ENCODE results near the gene RECQL5. TPM values are rescaled to one million over a fixed set of nuclear protein-coding genes. Genes with fewer than 3 reads are reported as not detected.

The RECQL5 gene
- 10 to 100 TPM; 38.3 TPM for total RNA-seq

DNA sequence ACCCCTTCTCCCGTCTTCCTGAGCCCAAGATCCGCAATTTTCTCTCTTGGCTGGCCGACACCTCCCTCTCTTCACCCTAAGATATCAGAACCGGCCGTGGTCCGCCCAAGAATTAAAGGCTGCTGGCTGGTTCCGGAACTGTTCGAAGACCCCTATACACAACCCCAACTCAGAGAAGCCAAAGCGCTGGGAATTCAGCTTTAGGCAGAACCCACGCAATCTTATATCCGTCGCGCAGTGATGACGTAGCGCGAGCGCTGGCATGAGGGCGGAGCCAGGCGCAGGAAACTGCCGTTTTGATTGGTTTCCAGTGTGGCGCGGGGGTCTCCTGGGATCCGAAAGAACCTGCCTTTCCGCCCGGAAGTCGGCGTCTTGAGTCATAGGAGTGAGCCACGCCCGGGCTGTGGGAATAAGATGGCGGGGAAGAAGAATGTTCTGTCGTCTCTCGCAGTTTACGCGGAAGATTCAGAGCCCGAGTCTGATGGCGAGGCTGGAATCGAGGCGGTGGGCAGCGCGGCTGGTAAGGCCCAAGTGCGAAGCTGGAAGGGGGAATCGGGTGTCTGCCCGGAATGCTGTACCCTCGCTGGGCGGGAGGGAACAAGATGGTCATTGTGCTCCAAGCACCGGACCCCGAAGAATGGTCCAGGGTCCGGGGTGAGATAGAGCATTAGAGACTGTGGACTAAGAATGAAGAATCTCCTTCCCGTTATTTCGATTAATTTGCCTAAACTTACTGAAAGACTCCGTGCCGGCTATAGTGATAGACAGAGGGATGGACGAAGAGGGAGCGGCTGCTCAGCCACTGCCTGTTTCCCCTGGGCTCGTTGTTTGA is at the start of gene RECQL5, which contains the start of gene SAP30BP:
Gene RECQL5, minus strand, starts transcription at position 196 of the 832 bp plus-strand sequence. CDS start 597 bp downstream, outside the sequence.
Gene SAP30BP, plus strand, starts transcription at position 380 of the 832 bp plus-strand sequence. Its CDS starts 35 bp downstream, at position 415.
- Mint-ChIP-seq H3K9me3 (no peaks in the 10 kb centered on the region), H3K36me3 (ENCODE audit: low read depth) (peaks cover 35% of the 10 kb centered on the region), H3K27me3 (no peaks in the 10 kb centered on the region), H3K4me3 (peak within 1 kb of the TSS; percentile 55), H3K4me1 (peaks cover 28% of the 10 kb centered on the region), H3K27ac (peak within 1 kb of the TSS; percentile 23)
- ChIA-PET CTCF (interaction anchor here (0.8 to 3.5 kb wide), 9 partner anchors 9 to 378 kb away, joined by 3 to 20 read pairs (median 5); partner anchors contain the start of gene SLC25A19), POLR2A (interaction anchor here (0.5 to 2.7 kb wide), 33 partner anchors 10 to 406 kb away, joined by 3 to 27 read pairs (median 4); partner anchors contain the start of genes GGA3, MRPS7, SLC25A19 and SMIM5)
- peak; percentile 98 for DNase-seq

DNA sequence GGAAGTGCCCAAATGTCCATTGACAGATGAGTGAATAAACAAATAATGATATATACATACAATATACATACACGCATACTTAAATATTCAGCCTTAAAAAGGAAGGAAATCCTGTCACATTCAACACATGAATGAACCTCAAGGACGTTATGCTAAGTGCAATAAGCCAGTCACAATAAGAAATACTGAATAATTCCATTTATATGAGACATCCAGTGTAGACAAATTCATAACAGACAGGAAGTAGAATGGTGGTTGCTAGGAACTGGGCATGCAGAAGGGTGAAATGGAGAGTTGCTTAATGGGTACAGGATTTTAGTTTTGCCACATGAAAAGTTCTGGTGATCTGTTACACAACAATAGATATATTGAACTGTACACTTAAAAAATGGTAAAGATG is 45.5 kb upstream of the RECQL5 start:
- Mint-ChIP-seq H3K9me3 (no peaks in the 10 kb centered on the region), H3K36me3 (ENCODE audit: low read depth) (peaks cover 10% of the 10 kb centered on the region), H3K4me1 (no peaks in the 10 kb centered on the region), H3K27me3 (peaks cover 7% of the 10 kb centered on the region), H3K27ac (no peak overlapping the region), H3K4me3 (no peak overlapping the region)
- CTCF ChIA-PET: interaction anchor here (1.3 to 2.4 kb wide), 3 partner anchors 37 to 79 kb away, joined by 3 to 6 read pairs (median 5); partner anchors contain the start of gene SMIM5
- POLR2A ChIA-PET: no interaction called here
- DNase-seq: no peak

DNA sequence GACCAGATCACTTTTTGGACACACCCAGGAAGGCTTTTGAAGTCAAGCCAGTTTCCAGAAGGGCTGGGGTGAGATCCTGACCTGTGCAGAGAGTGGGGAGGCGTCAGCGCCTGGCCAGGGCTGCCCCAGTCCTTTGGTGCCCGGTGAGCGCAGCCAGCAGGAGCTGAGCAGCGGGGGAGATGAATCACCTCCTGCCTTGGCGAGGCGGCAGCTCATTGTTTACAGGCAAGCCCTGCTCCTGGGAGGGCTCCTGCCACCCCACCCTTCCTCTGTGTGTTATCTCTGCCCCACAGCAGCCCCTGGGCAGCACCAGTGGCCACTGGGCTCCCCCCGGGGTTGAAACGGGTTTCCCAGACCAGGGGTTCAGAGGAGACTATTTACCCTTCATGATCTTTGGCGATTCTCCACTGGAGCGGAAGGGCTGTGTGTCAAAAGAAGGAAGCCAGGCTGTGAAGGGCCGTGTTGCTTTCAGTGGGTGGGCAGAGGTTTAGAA is 40.2 kb upstream of the RECQL5 start:
- no peak for DNase-seq
- H3K36me3 Mint-ChIP-seq (ENCODE audit: low read depth): peaks cover 35% of the 10 kb centered on the region
- no peak overlapping the region for H3K27ac Mint-ChIP-seq
- CTCF ChIA-PET: interaction anchor here (0.6 to 0.8 kb wide), 2 partner anchors 106 to 306 kb away, joined by 3 to 5 read pairs; no protein-coding TSS in a partner anchor
- H3K9me3 Mint-ChIP-seq: no peaks in the 10 kb centered on the region
- POLR2A ChIA-PET: interaction anchor here (0.8 kb wide), 1 partner anchor 40 kb away, joined by 4 read pairs; the partner anchor contains the start of genes RECQL5 and SAP30BP
- no peaks in the 10 kb centered on the region for H3K4me1 Mint-ChIP-seq
- peaks cover 3% of the 10 kb centered on the region for H3K27me3 Mint-ChIP-seq
- no peak overlapping the region for H3K4me3 Mint-ChIP-seq

DNA sequence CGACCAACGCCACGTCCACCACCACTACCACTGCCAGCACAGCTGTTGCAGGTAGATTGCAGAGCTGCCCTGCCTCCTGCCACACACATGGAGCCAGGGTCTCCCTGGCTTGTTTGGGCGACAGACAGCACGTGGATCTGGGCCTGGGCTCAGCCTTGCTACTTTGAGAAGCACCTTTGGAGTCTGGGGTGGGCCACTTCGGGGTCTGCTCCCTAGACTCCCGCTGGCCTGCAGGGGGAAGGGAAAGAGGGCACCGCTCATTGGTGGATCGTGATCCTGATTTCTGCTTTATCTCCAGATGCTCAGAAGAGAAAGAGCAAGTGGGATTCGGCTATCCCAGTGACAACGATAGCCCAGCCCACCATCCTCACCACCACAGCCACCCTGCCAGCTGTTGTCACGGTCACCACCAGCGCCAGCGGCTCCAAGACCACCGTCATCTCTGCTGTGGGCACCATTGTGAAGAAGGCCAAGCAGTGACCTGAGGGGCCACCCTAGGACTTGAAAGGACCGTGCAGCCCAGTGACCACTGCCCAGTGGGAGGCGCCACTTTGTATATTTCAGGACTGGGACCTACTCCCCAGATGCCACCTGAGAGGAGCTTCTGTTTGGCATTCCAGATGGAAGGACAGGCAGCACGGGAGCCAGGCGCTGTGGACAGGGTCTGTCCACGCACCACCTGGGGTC is 39.2 kb upstream of the RECQL5 start:
- DNase-seq: no peak
- H3K27ac Mint-ChIP-seq: no peak overlapping the region
- H3K4me3 Mint-ChIP-seq: no peak overlapping the region
- peaks cover 3% of the 10 kb centered on the region for H3K27me3 Mint-ChIP-seq
- ChIA-PET POLR2A (interaction anchor here (0.7 to 0.8 kb wide), 2 partner anchors 39 to 78 kb away, joined by 3 to 4 read pairs; partner anchors contain the start of genes RECQL5, SAP30BP and UNK), CTCF (interaction anchor here (0.8 kb wide), 1 partner anchor 105 kb away, joined by 3 read pairs; no protein-coding TSS in a partner anchor)
- H3K9me3 Mint-ChIP-seq: no peaks in the 10 kb centered on the region
- peaks cover 42% of the 10 kb centered on the region for H3K36me3 Mint-ChIP-seq (ENCODE audit: low read depth)
- H3K4me1 Mint-ChIP-seq: no peaks in the 10 kb centered on the region

DNA sequence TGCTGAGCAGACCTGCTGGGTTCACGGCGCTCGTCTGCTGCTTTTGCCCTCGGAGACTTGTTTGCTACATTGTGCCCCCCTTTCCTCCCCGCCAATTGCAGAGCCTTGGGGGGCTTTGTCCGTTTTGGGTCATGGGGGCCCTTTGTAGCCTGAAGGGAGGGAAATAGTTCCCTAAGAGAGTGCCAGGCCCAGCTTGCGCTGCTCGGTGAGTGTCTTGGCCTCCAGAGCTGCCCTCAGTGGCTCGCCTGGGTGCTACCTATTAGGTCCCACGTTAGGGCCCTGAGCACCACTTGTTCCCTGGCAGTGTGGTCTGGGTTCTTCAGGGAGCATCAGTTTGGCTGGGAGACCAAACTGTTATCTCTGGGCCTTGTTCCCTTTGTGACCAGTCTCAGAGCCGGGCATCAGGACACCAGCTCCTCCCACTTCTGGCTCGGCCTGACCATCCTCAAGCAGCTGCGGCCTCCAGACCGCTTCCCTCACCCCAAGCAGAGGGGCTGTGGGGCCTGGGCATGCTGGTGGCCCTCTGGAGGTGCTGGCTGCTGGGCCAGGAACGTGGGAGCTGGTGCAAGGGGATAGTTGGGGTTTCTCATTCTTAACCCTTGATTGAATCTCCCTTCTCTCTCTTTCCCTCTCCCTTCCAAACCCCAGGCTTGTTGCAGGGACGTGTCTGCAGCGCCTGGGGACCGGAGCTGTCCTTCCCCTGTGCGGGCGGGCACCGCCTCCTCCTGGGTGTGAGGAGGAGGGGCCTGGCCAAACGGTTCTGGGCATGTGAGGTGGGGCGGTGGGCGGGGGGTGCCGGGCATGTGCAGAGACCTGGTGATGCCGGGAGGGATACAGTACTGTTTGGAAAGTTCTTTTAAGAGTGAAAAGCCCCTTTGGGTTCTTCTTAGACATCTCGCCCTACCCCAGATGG is 38.3 kb upstream of the RECQL5 start:
- H3K4me1 Mint-ChIP-seq: no peaks in the 10 kb centered on the region
- H3K36me3 Mint-ChIP-seq (ENCODE audit: low read depth): peaks cover 52% of the 10 kb centered on the region
- no peak overlapping the region for H3K4me3 Mint-ChIP-seq
- DNase-seq: no peak
- CTCF ChIA-PET: no interaction called here
- no peaks in the 10 kb centered on the region for H3K27me3 Mint-ChIP-seq
- no peak overlapping the region for H3K27ac Mint-ChIP-seq
- H3K9me3 Mint-ChIP-seq: no peaks in the 10 kb centered on the region
- POLR2A ChIA-PET: interaction anchor here (0.7 kb wide), 1 partner anchor 79 kb away, joined by 3 read pairs; the partner anchor contains the start of gene UNK

DNA sequence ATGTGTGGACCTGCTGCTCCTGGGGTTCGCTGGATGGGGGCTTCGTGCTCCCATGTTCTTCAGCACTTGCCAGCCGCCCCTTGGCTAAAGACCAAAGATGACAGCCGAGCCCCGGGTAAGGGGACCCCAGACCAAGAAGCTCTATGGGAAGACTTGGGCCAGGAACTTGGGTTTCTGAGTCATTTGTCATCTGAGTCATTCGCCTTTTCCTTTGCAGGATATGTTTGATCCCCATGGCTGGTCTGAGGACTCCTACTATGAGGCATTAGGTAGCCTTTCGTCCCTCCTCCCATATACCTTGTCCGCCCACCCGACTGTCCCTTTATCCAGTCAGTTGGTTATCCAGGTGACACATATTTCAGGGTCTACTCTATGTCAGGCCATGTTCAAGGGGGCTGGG is 36.6 kb upstream of the RECQL5 start:
- Mint-ChIP-seq H3K27me3 (no peaks in the 10 kb centered on the region), H3K4me1 (no peaks in the 10 kb centered on the region), H3K27ac (no peak overlapping the region), H3K4me3 (no peak overlapping the region), H3K36me3 (ENCODE audit: low read depth) (peaks cover 53% of the 10 kb centered on the region), H3K9me3 (no peaks in the 10 kb centered on the region)
- ChIA-PET POLR2A (no interaction called here), CTCF (interaction anchor here (2.6 kb wide), 1 partner anchor 70 kb away, joined by 10 read pairs; the partner anchor contains the start of gene SMIM5)
- DNase-seq: no peak

DNA sequence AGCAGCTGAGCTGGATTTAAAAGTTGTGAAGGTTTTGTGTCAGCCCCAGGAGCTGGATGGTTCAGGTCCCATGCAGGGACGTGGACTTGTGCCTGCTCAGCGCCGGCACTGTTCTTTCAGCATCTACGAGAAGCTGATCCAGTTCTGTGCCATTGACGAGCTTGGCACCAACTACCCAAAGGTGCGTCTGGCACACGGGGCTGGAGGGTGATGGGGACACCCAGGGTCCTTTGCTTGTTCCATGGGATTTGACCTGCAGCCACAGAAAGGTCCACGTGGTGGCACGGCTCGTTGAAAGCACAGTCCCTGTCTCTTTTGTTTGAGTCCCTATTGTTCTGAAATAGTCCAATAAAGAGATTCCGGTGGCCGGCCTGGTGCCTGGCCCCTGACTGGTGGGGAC is 36.2 kb upstream of the RECQL5 start:
- Mint-ChIP-seq H3K27ac (no peak overlapping the region), H3K36me3 (ENCODE audit: low read depth) (peaks cover 49% of the 10 kb centered on the region), H3K4me1 (no peaks in the 10 kb centered on the region), H3K9me3 (no peaks in the 10 kb centered on the region), H3K27me3 (no peaks in the 10 kb centered on the region), H3K4me3 (no peak overlapping the region)
- DNase-seq: no peak
- ChIA-PET POLR2A (no interaction called here), CTCF (interaction anchor here (2.6 kb wide), 1 partner anchor 70 kb away, joined by 10 read pairs; the partner anchor contains the start of gene SMIM5)

DNA sequence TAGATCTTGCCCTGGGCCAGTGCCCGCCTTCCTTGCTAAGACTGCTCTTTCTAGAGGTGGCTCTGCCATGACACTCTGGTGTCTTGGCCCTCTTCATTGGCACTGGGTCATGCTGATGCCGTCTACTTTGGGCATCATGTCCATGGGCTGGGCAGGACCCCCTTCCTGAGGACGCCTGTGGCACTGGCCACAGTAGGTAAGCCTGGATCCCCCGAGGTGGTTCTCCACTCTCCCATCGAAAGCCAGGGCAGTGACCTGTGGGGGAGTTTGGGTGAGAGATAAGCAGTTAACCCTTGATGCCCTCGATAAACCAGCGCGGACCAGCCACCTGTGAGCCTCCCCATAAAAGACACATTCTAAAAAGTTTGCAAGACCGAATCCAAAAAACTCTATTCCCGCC is 34.3 kb upstream of the RECQL5 start:
- DNase-seq: no peak
- Mint-ChIP-seq H3K36me3 (ENCODE audit: low read depth) (peaks cover 40% of the 10 kb centered on the region), H3K27ac (peak overlapping the region; percentile 16), H3K9me3 (no peaks in the 10 kb centered on the region), H3K4me1 (no peaks in the 10 kb centered on the region), H3K4me3 (no peak overlapping the region), H3K27me3 (no peaks in the 10 kb centered on the region)
- CTCF ChIA-PET: no interaction called here
- POLR2A ChIA-PET: no interaction called here

DNA sequence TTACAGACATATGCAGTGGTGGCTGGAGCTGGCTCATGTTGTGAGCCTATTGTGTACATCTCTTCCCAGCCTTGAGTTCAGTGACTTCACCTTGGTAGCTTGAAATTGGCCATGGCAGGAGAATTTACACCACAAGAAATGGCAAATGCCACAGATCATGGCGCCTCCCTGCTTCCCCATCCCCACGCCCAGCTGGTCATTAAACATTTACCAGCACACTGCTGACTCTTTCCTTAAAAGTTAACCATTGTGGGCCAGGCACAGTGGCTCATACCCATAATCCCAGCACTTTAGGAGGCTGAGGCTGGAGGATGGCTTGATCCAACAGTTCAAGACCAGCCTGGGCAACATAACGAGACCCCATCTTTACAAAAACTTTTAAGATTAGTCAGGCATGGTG is 31.7 kb upstream of the RECQL5 start:
- POLR2A ChIA-PET: no interaction called here
- H3K9me3 Mint-ChIP-seq: no peaks in the 10 kb centered on the region
- H3K4me3 Mint-ChIP-seq: no peak overlapping the region
- CTCF ChIA-PET: interaction anchor here (1.4 kb wide), 2 partner anchors 49 to 55 kb away, joined by 4 to 6 read pairs; no protein-coding TSS in a partner anchor
- DNase-seq: no peak
- H3K27ac Mint-ChIP-seq: no peak overlapping the region
- H3K36me3 Mint-ChIP-seq (ENCODE audit: low read depth): peaks cover 39% of the 10 kb centered on the region
- no peaks in the 10 kb centered on the region for H3K27me3 Mint-ChIP-seq
- H3K4me1 Mint-ChIP-seq: no peaks in the 10 kb centered on the region

DNA sequence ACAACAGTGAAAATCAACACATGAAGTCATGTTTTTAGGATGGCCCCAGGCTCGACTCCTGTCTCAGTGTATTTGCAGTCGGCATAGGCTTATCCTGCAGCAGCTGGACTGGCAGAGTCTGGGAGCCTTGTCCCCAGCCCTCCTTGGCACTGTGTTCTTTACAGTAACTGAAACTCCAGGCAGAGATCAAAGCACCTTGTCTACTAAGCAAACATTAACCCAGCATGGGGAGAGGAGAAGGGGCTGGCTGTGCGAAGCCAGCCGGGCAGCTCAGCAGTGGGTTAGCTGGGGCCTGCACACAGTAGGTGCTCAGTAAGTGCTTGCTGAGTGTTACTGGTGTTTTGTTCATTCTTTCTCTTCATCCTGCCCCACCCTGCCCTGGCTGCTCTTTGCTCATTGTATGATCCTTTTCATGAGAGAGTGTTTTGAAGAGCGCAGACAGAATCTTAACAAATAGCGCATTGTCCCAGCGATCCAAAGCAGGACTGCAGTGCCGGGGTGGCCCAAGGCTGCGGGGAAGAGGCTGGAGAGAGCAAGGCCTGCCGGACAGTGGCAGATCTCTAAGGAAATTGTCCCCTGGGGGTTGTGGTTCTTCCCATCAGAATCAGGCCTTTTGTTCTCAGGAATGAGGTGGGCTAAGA is 30.8 kb upstream of the RECQL5 start:
- no peak for DNase-seq
- POLR2A ChIA-PET: no interaction called here
- Mint-ChIP-seq H3K27ac (no peak overlapping the region), H3K36me3 (ENCODE audit: low read depth) (peaks cover 37% of the 10 kb centered on the region), H3K4me3 (no peak overlapping the region), H3K9me3 (no peaks in the 10 kb centered on the region), H3K4me1 (no peaks in the 10 kb centered on the region), H3K27me3 (no peaks in the 10 kb centered on the region)
- CTCF ChIA-PET: interaction anchor here (1.4 kb wide), 2 partner anchors 50 to 55 kb away, joined by 4 to 6 read pairs; no protein-coding TSS in a partner anchor

DNA sequence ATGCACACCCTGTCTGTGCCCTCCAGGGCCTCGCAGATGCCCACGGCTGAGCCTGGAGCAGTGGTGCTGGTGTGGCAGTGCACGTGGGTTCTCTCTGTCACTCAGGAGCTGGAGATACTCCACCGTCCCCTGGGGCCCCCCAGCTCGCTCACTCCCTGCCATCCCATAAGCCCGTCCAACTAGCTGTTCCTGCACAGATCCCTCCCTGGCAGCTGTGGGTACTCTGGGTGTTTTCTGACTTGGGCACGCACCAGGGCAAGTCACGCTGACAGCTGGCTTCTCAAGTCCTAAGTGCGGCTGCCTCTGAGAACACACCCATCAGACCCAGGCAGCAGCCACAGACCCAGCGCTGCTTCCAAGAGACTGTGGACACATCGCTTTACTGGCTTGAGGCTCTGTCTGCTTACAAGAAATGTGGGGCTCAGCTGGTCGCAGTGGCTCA is 28.9 kb upstream of the RECQL5 start:
- no peak for DNase-seq
- H3K27me3 Mint-ChIP-seq: no peaks in the 10 kb centered on the region
- H3K9me3 Mint-ChIP-seq: no peaks in the 10 kb centered on the region
- peaks cover 24% of the 10 kb centered on the region for H3K36me3 Mint-ChIP-seq (ENCODE audit: low read depth)
- ChIA-PET CTCF (interaction anchor here (0.9 kb wide), 1 partner anchor 63 kb away, joined by 5 read pairs; the partner anchor contains the start of gene SMIM5), POLR2A (interaction anchor here (0.9 kb wide), 1 partner anchor 15 kb away, joined by 3 read pairs; no protein-coding TSS in a partner anchor)
- peaks cover 12% of the 10 kb centered on the region for H3K4me1 Mint-ChIP-seq
- no peak overlapping the region for H3K4me3 Mint-ChIP-seq
- H3K27ac Mint-ChIP-seq: no peak overlapping the region

Data from activated CD4-positive, alpha-beta memory T cell treated with anti-CD3 and anti-CD28 coated beads, Interleukin-2, amount 10 ng/mL, durations not matched to agents 7 days and 5 days (primary cell).